Measurements from ENCODE around the gene BACE2. TPM values are rescaled to one million over a fixed set of nuclear protein-coding genes. Genes with fewer than 3 reads are reported as not detected.
A peak's percentile ranks its signal among the peaks of the same experiment; 100 is the strongest.

Gene BACE2
- polyA plus RNA-seq = 10 to 100 TPM; 18.3 to 36.4 (median 19.9) TPM

DNA sequence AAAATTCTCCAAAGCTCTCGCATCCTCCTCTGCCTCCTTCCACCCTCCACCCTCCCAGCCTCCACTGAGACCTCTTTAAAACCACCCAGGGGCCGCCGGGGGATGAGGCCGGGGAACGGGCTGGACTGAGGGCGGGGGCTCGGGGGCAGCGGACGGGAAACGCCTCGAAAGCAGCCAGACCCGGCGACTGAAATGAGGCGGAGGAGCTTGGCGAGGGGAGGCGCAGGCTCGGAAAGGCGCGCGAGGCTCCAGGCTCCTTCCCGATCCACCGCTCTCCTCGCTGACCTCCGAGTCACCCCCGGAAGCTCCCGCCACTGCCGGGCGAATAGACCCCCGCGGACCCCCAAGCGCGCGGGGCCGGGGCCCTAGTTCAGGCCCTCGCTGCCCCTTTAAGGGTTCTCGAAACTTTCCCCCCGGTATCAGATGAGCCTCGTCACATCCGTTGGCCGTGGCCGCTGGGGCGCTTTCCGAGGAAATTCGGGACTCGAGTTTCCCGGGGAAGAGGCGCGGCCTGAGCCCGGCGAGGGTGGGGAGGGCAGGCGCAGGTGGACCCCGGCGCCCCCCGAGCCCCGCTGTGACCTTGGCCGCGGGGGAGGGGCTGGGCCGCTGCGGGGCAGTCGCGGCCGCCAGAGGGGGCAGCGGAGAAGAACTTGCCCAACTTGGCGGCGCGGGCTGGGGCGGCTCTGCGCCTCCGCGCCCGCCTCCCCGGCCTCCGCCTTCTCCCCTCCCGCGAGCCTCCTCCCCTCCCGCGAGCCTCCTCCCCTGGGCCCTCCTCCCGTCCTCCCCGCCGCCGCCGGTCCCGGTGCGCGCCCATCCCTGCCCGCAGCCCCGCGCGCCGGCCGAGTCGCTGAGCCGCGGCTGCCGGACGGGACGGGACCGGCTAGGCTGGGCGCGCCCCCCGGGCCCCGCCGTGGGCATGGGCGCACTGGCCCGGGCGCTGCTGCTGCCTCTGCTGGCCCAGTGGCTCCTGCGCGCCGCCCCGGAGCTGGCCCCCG lies at the start of gene BACE2:
BACE2 (plus strand) TSS at position 813 of the 995 bp plus-strand sequence; CDS start at position 917, 104 bp downstream.
- 1% methylated on average over 70 to 111 of the region's 111 CpGs for WGBS, 3 donors
- peak within 1 kb of the TSS; percentile 80 for H3K27ac ChIP-seq (ENCODE audit: low read depth, low read length)

DNA sequence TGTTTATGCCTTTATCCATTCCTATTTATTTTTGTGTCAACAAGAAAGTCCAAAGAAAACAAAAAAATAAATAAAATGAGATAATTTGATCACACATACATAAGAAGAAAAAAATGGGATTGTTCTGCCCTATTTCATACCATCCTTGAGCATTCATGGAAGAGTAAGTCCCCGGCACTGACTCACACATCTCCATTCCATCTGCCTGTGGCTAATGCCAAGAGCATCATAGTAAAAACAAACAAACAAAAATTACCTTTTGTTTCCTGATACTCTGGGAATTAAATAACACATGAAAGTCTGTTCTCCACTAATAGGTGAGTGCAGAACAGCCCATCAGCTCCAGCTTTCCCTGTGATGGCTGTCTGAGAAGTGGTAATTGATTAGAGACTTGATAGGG lies 48.1 kb upstream of the BACE2 start:
- H3K27ac ChIP-seq (ENCODE audit: low read depth, low read length) = no peak overlapping the region
- 67 to 90% (median 88%) methylated on average over 1 of the region's 1 CpG for WGBS, 3 donors

DNA sequence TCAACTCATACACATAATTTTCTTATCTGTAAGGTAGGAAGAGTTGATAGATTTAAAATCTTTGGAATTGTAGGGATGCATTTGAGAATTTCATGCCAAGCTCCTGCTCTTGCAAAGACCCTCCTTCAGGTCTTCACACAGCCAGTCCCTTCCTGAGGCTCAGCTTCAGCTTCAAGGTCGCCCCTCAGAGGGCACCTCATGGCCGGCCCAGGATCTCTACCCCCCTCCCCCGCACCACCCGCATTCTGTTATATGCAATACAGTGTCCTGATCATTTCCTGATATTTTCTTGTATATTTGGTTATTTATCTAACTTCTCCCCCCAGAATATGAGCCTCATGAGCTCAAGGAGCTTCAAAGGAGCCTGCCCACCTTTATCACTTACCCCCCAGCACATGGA lies 47.0 kb upstream of the BACE2 start:
- H3K27ac ChIP-seq (ENCODE audit: low read depth, low read length) = no peak overlapping the region
- WGBS, 3 donors = 57 to 85% (median 84%) methylated on average over 4 of the region's 4 CpGs

DNA sequence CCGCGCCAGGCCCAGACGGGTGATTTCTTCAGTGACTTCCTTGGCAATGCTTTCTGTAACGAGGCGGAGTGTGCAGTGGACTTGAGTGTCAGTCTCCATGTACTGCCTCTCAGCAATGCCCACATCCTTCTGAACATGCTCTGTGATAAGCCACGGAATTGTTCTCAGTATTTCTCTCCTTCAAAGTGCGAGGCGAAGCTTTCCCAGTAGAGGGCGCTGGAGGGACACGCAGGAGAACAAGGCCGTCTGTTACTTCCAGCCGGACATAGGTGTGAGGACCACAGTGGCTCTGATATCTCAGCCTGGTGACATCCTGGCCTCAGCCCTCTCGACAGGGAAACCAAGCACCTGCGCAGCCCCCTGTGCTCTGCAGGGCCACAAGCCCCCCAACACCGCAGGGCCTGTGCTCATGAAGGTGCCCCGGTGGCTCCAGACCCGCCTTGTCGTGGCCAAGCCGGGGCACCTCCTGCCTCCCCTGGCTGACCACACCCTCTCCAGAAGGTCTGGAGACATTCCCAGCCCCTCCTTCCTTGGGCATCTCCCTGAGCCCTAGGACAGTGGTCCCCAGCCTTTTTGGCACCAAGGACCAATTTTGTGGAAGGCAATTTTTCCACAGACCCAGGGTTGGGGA lies 46.1 kb upstream of the BACE2 start:
- H3K27ac ChIP-seq (ENCODE audit: low read depth, low read length) = no peak overlapping the region
- WGBS, 3 donors = 36 to 41% (median 38%) methylated on average over 19 of the region's 19 CpGs

DNA sequence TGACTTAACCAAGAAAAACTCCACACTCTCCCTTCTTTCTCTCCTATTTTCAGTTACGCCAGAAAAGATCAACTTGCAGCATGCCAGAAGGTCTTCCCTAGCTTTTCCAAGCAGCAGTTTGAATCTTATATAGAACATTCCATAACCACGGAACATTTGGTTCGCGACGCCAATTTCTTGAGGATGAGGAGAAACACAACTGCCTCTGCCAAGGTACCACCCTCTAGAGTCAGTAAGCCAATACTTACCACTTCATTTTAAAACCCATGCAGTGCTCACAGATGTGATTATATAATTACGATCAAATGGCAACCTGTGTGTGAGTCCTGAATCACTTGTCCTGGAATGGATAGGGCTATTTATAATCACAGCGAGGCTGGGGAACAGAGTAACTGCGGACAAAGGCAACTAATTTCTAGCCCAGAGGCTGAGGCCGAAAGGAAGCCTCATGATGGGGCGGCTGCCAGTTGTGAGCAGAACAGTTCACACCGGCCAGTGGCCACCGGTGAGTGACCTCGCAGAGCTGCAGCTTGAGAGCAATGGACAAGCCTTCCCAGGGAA lies 43.2 kb upstream of the BACE2 start:
- WGBS, 3 donors = 64 to 78% (median 73%) methylated on average over 13 of the region's 13 CpGs
- H3K27ac ChIP-seq (ENCODE audit: low read depth, low read length) = no peak overlapping the region

DNA sequence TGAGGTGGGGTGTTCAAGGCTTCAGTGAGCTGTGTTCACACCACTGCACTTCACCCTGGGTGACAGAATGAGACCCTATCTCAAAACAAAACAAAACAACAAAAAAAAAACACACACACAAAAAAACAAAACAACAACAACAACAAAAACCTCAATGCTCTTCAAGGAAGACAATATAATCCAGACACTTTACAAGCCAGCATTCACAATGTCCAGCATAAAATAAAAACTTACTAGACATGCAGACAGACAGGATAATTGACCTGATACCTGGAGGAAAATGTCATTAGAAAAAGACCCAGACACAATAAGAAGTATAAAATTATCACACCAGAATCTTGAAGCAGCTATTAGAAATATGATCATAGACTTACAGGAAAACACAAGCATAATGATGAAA lies 39.0 kb upstream of the BACE2 start:
- no peak overlapping the region for H3K27ac ChIP-seq (ENCODE audit: low read depth, low read length)

DNA sequence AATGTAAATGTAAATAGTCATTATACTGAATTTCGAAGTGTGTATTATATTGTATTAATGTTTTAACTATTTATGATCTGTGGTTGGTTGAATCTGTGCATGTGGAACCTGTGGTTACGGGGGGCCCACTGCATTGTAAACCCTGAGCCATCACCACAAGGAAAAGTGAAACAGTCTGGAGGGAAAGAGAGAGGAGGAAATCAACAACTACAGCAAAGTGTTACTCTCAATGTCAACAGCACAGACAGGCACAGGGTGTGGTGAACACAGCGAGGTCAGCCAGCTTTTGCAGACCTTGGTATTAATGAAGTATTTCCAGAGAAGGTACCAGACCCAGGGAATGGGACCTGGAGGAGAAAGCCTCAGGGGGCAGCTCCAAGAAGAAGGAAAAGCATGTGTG lies 37.1 kb upstream of the BACE2 start:
- H3K27ac ChIP-seq (ENCODE audit: low read depth, low read length) = no peak overlapping the region
- 54 to 63% (median 62%) methylated on average over 3 of the region's 3 CpGs for WGBS, 3 donors

DNA sequence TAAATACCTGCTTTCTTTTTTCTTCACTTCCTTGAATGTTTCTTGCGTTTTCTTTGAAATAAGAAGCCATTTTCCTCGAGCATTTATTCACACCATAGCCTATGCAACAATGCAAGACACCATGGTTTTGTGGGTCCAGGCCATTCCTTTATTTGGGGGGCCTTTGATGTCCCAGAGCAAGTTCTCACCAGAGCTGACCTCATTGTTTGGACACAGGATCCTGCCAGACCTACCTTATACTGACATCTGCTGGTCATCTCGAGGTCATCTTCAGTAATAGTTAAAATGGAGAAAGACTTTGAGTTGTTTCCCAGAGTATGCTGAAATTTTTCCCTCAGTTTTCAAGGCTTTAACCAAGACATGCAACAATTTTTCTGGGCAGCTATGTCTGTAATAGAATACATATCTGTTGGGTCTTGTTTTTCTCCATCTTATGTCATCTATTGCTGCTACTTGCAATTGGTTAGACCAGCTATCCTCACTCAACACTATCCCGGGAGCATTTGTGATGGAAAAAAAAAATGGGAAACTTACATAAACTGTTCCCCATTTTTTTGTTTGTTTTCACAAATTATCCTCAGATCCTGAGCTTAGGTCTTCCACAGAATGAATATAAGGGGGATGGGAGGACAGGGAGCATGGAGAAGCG lies 34.0 kb upstream of the BACE2 start:
- WGBS, 3 donors = 52 to 54% (median 52%) methylated on average over 5 of the region's 5 CpGs
- H3K27ac ChIP-seq (ENCODE audit: low read depth, low read length) = no peak overlapping the region

DNA sequence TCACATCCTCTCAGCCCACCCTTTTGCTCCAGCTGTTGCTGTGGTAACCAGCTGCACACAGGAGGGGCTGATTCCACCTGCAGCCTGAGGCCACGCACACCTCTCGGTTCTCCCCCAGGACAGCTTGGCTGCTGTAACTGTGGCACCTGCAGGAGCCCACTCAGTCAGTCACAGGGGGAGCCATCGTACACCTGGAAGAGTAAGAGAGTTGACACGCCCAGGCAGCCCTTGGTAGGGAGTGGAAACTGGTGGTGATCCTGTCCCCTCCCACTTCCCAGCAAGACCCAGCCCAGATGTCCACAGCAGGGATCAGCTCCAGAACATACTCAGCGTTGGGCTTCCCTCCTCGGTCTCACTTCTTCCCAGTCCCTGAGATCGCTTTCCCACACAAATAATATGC lies 32.2 kb upstream of the BACE2 start:
- WGBS, 3 donors = 64 to 78% (median 75%) methylated on average over 7 of the region's 7 CpGs
- no peak overlapping the region for H3K27ac ChIP-seq (ENCODE audit: low read depth, low read length)

DNA sequence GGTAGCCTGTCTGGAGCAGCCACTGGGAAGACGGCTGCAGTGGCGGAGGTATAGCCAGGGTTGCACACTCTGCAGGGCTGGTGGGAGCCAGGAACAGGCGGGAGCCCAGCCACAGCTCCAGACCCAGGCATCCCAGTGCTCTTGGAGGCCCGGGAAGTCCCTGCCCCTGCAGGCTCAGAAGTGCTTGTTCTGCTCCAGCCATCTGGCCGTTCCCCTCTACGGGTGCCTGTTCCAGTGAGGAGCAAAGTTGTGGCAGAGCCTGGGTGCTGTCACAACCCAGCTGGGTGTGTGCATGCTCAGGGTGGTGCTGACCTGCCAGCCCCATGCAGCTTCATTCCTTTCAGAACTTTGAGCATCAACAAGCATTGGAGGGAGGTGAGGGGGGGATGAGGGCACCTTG lies 31.7 kb upstream of the BACE2 start:
- WGBS, 3 donors = 80 to 85% (median 82%) methylated on average over 6 of the region's 6 CpGs
- no peak overlapping the region for H3K27ac ChIP-seq (ENCODE audit: low read depth, low read length)

DNA sequence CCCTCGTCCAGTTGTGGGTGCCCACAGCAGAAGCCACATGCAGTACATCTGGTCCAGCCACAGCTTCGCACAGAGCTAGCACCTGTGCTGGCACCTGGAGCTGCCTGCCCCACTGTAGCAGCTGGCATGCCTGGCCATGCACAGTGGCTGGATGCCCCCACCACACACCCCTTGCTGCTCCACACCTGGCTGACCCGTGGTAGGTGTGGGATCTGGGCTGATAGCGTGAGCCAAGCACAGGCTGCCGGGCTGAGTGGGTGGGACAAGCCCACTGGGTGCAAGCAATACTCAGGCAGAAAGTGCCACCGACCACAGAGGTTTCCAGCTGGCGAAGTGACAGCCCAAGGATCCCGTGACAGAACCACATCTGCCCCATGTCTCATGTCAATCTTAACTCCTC lies 30.6 kb upstream of the BACE2 start:
- 71 to 87% (median 85%) methylated on average over 8 of the region's 8 CpGs for WGBS, 3 donors
- no peak overlapping the region for H3K27ac ChIP-seq (ENCODE audit: low read depth, low read length)

DNA sequence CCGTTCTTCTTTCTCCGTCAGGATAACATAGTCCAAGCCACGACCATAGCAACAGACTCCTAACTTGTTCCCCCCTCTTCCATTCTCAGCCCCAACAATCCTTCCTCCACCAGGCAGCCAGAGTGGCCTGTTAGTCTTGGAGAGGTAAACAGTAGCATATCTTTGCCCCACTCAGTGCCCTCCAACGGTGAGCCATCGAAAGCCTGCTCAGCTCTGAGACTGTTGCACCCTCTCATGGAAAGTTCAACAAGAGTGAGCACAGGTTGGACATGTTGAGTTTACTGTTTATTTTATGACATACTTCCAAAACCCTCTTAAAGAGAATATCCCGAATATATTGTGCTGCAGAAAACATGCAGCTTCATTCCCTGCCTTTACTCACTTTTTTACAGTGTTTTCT lies 30.1 kb upstream of the BACE2 start:
- no peak overlapping the region for H3K27ac ChIP-seq (ENCODE audit: low read depth, low read length)
- WGBS, 3 donors = 74 to 91% (median 85%) methylated on average over 6 of the region's 6 CpGs

DNA sequence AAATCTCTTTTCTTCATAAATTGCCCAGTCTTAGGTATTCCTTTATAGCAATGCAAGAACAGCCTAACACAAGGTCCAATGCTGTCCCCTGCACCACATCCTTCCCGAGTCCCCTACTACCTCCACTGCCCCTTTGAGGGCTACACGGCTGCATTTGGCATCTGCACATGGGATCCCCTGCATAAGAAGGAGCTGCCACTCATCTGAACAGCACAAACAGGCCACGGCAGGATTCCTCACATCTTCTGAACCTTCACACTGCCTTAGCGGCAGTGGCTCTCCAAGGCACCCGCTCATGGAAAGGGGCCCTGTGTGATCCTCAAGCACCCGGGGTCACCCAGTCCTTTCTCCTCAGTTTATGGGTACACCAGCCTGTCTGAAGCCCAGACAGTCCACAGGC lies 29.2 kb upstream of the BACE2 start:
- 88 to 96% (median 92%) methylated on average over 6 of the region's 6 CpGs for WGBS, 3 donors
- H3K27ac ChIP-seq (ENCODE audit: low read depth, low read length) = no peak overlapping the region

DNA sequence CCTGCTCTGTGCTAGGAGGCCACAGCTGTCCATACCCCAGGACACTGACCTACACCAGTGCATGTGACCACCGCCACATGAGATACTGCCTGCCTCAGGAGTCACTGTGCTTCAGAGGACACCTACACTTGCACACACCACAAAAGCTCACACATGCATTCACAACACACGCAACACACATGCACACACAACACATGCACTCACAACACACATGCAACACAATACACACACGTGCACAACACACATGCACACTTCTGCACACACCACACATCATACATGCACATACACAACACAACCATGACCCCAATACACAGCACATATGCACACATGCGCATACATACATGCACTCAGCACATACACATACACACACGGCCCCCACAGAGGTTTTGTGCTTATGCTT lies 28.7 kb upstream of the BACE2 start:
- no peak overlapping the region for H3K27ac ChIP-seq (ENCODE audit: low read depth, low read length)
- 72 to 86% (median 85%) methylated on average over 5 of the region's 5 CpGs for WGBS, 3 donors

DNA sequence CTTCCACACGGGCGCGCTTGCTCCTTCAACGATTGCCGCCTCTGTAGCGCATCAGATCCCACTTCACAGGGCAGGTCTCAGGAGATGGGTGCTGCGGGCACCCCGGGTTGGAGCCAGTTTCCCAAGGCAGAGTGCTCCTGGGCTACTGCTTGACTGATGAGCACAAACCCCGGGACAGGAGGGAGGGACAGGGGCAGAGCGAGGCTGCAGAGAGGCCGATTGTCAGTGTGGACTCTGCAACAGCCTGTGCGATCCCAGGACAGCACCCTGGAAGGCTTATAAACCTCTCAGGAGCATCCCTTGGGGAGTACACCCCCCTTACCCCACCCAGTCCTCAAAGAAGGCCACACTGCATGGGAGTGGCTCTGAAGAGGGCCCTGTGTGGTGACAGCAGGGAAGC lies 28.0 kb upstream of the BACE2 start:
- H3K27ac ChIP-seq (ENCODE audit: low read depth, low read length) = no peak overlapping the region
- 88 to 96% (median 95%) methylated on average over 12 of the region's 12 CpGs for WGBS, 3 donors

DNA sequence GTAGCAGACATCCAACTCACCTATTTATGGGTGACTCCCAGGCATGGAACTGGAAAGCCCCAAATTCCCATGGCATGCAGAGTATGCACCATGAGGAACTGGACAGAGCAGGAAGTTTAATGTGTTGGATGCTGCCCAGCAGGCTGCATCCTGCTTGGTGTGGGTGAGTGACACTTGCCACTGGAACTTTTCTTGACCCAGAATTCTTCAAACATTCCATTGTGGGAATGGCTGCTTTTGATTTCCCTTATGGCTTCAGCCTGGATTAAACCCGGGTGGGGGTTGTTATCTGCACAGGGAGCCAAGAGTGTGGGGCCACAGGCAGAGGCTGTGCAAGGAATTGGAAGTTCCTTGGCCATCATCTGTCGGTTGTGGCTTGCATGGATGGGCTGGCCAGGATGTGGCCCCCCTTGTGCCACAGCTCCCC lies 26.9 kb upstream of the BACE2 start:
- WGBS, 3 donors = 45 to 49% (median 48%) methylated on average over 2 of the region's 2 CpGs

DNA sequence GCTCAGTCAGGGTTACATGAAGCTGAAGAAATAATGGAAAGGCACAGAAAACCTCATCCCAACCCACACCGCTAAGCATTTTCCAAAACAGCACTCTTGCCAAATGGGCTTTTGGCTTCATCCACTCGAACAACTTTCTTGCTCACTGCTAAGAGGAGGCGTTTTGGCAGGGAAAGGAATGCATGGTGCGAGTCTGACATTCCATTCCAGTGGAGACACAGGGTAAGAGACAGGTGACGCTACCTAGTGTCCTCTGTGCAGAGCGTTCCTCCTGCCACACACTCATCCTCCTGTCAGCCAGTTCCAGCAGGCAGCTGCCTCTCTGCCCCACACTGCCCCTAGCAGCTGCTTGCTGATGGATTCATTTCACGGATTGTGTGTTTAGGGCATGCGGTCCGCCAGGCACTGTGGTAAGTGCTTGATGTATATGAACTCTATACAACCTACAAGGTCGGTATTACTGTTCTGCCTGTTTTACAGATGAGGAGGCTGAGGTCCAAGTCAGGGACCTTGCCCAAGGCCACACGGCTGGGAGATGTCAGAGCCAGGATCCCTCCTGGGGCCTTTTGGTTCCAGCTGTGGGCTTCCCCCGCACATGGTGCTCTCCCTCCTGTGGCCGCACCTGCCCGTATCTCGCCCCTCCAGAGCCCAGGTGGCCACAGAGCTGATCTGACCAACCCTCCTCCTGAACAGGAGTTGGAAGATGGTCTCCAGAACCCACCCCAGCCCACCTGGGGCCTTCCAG lies 25.7 kb upstream of the BACE2 start:
- H3K27ac ChIP-seq (ENCODE audit: low read depth, low read length) = no peak overlapping the region
- WGBS, 3 donors = 41 to 66% (median 62%) methylated on average over 15 of the region's 15 CpGs

More for the DNA sequence above, 26.9 kb upstream of the BACE2 start:
- H3K27ac ChIP-seq (ENCODE audit: low read depth, low read length) = no peak overlapping the region

DNA sequence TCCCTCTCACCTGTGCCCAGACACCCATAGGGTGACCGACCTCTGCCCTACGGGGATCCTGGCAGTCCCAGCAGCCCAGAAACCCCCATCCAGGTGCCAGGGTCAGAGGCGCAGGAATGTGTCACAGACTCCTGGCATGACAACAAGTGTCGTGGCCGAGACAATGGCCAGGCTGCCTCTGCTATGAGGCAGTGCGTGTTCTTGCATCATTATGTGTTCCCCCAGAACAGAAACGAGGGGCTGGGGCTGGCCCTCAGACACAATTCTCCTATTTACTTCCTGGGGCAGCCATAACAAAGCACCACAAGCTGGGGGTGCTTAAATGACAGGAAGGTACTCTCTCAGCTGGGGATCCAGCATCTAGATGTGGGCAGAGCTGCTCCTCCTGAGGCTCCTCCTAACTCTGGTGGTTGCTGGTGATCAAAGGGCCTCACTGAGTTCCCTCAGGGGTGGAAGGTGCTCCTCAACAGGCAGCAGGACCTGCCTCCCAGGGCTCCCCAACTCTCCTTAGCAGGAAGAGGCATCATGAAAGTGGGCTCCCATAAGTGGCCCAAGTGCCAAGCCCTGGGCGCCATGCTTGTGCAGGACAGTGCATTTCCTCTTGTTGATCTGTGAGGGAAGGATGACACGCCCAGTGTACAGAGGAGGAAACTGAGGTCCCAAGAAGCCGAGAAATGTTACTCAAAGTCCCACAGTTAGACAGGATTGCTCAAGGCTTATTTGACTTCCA lies 24.2 kb upstream of the BACE2 start:
- 76 to 84% (median 77%) methylated on average over 10 of the region's 10 CpGs for WGBS, 3 donors
- H3K27ac ChIP-seq (ENCODE audit: low read depth, low read length) = no peak overlapping the region

Data from adipose tissue (tissue), 3 donors.